Measurements from ENCODE around the gene SLC36A4.
"Not testable (repeated sequence)": the region's sequence is repeated elsewhere in the genome, so short reads cannot be mapped to it uniquely, and the experiment has no call there.

Gene SLC36A4

GRCh38 chr11:93122535-93123235 lies 75.1 kb downstream of the SLC36A4 start:
- no peak for DNase-seq (ENCODE audit: low read depth)

GRCh38 chr11:93118276-93118675 lies 79.5 kb downstream of the SLC36A4 start:
- DNase-seq (ENCODE audit: low read depth): no peak

- DNase-seq (ENCODE audit: low read depth): no peak
Measured at GRCh38 chr11:93117565-93117964, 80.2 kb downstream of the SLC36A4 start.

- DNase-seq (ENCODE audit: low read depth): no peak
Measured at GRCh38 chr11:93116641-93117441, 81.0 kb downstream of the SLC36A4 start.

GRCh38 chr11:93114304-93114703 lies 83.5 kb downstream of the SLC36A4 start:
- no peak for DNase-seq (ENCODE audit: low read depth)

GRCh38 chr11:93113824-93114223 lies 84.0 kb downstream of the SLC36A4 start:
- no peak for DNase-seq (ENCODE audit: low read depth)

- not testable (repeated sequence) for DNase-seq (ENCODE audit: low read depth)
Measured at GRCh38 chr11:93111147-93111546, 86.6 kb downstream of the SLC36A4 start.

- DNase-seq (ENCODE audit: low read depth): peak; percentile 7
Measured at GRCh38 chr11:93100211-93100610, 97.6 kb downstream of the SLC36A4 start.

- DNase-seq (ENCODE audit: low read depth): peak; percentile 18
Measured at GRCh38 chr11:93099806-93100205, 98.0 kb downstream of the SLC36A4 start.
